DLD1 (cell line): Measurements from ENCODE around the gene ITGA8.
"Not testable (repeated sequence)": the region's sequence is repeated elsewhere in the genome, so short reads cannot be mapped to it uniquely, and the experiment has no call there.

Experiments used
- in situ Hi-C: cut with HindIII; loops from 2 replicates; pipeline ENCODE4 v1.10.0; 2017; ENCODE audit warnings: low sequenced_read_pairs

The ITGA8 gene

DNA sequence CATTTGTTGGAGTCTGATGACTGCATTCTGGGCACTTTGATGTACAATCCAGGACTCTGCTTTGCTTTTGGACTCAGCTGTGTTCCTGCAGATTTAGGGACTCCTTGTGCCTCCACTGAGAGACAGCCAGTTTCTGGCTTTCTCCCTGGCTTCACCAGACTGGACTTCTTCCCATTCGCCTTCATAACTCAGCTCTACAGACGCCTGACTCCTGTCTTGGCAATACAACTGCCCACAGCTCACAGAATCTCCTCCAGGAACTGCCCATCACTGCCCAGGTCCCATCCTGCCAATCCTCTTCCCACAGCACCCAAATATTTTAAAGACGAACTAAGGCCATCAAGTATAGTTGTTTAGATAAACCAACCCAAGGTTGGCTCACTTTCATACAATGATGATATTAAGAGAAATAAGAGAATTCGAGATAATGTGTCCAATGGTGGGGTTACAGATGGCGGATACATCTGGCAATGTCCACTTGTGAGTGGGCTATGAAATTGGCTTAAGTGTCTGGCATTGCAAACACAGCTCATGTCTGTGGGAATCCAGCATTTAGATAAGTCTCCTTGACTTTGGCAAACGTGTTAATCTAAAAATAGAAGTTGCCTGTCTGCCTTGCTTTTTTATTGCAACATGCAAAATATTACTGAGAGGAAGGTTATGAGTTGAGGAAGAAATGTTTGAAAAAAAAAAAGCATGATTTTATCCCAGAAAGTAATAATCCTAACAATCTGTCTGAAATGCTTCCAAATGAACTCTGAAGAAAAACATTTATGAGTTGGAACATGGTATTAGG lies 95.1 kb downstream of the ITGA8 start:
- in situ Hi-C loops, result no loop called here

DNA sequence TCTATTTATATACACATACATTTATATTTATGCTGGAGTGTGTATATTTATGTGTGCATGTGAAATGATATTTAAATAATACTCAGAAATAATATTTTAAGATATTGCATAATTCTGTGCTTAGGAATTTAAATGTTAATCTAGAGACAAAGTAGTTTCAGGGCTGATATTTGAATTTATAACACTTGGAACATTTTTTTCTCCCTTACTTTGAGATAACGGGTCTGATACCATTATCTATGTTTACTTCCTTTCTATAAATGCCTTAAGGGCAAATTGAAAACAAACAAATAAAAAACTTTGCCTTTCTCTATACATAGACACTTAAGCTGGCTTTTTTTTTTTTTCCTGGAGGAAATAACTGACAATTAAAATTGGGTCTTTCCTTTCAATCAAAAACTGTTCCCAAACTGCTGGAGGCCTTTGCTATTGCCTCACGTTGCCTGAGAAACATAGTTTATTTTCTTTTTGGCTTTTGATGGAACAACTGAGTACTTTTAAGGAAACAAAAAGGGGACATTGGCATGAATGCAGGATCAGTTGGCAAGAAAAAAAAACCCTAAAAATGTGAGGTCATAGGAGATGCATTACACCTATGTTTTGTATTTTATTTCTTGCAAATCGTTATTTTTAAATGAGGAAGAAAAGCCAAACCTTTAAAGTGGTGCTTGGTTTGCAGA lies 98.7 kb downstream of the ITGA8 start:
- in situ Hi-C loops, result no loop called here

DNA sequence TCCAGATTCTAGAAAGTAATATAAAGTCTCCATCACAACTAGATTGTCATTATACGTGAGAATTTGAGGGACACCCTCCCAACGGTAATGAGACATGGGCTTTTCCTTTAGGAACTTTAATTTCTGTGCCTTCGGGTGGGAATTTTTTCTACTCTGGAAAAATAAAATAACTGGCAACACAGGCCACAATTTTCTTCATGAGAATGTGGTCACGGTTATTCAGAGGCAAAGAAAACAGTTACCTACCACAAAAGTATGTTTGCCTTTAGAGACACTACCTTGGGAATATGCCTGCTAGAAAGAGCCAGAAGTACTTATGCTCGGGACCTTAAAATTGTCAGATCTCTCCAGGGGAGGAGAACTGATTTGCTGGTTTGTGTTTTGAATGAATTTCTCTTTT lies 99.4 kb downstream of the ITGA8 start:
- in situ Hi-C loops, result no loop called here

DNA sequence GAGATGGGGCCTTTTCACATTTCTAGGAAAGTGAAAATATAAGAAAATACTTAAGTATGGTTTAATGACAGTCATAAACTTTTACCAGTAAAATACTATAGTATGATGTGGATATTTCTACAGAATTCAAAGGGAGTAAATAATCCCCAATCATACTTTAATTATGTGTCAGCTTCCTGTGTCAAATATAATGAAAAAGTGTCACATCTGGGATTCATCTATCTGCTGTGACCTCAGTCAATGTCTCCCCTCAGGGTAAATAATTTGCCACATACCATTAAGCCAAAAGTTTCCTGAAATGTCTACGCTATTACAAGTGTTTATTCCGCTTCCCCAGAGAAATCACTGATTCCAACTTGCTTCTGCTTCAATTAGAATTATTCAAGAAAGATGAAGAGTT lies 110.5 kb downstream of the ITGA8 start:
- in situ Hi-C loops, result no loop called here

DNA sequence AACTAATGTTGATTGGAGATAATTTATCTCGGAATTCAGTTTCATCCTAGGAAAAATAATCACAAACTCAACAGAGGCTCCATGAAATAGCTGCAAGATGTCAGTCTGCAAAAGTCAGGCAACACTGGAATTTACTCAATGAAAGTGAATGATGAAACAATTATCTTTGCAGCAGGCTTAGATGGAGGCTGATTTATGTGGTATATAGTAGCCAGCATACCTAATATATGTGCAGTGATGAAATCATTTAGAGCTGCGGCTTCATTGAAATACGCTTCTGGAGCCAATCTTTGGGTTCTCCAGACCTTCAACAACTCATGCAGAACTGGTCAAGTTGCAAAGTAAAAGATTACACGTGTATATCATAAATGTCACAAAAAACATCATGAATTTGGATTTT lies 113.3 kb downstream of the ITGA8 start:
- in situ Hi-C loops, result no loop called here

DNA sequence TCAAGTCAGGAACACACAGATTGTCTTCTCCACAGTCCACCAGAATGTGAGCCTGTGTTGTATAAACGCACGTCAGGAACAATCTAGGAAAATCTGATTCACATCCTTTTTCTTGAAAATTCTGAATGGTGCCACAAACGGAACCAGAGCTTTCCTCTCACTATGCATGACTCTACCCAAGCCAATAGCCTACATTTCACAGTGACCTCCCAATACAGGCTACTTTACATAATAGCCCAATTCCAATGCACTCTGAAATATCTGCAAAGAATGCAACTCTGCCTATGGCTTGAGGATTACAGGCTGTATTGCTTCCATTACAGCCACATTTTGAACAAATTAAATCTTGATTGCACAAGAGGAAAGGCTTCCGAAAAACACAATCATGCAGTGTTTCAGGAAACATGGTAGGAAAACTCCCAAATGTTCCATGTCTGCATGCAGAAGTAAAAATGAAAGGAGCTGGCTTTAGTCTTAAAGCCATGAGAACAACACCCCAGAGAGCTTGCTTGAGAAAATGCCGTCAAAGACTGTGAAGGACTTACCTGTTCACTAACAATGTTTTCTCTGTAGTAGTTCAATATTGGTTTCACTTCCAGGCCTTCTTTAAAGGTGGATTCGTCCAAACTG lies 113.9 kb downstream of the ITGA8 start:
- in situ Hi-C loops, result no loop called here

DNA sequence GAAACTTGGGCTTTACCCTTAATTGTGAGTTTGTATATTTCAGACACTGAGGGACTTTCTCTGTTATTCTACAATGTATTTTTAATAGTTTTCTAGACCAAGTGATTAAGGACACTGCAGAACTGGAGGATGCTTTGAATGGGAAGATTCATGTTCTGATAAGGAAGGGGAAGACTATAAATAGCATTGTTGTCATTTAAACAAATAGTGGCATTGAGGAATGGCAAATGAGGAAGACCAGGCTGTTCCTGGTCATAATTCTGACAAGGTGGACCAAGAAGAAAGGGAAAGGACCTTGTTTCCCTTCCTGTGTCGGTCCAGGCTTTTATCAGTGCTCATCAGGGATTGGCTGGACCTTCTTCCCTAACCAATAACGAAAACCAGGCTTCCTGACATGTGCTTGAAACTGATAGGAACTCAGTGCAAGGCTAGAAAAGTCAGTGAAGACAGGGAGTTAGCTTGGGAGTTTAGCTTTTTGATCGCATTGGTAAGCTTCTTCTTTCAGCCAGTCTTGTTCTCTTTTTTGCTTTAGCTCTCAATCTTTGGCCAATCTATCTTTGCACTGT lies 116.2 kb downstream of the ITGA8 start:
- in situ Hi-C loops, result no loop called here

DNA sequence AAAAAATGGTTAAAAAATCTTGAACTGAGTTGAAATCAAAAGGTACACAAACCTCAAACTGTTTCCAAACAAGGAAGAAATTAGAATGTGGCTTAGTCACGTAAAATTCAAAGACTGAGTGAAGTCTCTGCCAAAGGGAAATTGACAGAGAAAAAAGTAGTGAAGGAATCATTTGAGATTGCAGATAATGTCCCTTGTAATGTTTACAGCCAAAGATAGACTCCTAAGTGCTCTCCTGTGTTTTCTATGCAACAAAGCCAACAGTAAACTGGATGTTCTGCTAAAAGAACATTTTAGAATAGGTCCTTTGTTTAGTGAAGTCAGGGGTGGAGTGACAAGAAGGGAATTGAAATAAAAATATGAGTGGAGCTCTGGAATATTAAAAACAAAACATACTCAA lies 117.9 kb downstream of the ITGA8 start:
- in situ Hi-C loops, result no loop called here

DNA sequence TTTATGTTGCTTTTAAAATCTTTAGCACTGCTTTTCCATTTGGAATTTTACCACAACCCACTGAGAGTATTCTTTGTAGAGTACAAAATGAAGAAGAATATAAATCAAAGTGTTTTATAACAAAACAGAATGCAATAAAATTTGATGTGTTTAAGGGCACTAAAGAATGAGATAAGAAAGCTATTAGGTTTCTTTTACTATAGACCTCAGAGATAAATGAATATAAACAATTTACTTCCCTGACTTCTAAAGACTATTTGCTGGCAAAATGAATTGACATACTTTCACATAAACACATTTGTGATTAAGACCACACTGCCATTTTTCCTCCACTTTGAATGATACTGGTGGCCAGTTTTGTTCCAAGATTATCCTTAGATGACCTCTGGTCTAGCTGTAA lies 124.5 kb downstream of the ITGA8 start:
- in situ Hi-C loops, result no loop called here

DNA sequence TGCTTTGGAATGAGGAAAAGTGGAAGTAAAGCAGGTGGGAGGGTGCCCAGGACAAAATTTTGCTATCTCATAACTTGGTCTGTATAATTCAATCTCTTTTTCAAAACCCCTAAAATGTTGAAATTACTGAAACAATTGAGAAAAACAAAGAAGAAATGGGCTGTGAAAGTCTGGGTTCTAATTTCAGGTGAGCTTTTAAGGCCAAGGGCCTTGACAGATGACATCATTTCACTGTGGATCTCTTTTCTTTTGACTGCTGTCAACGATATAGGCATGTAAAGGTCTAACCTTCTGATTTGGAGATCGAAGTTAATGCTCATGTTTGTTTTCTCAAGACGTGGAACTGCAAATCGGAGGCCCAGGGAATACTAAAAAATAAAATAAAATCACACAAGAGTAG lies 127.8 kb downstream of the ITGA8 start:
- in situ Hi-C loops, result no loop called here

DNA sequence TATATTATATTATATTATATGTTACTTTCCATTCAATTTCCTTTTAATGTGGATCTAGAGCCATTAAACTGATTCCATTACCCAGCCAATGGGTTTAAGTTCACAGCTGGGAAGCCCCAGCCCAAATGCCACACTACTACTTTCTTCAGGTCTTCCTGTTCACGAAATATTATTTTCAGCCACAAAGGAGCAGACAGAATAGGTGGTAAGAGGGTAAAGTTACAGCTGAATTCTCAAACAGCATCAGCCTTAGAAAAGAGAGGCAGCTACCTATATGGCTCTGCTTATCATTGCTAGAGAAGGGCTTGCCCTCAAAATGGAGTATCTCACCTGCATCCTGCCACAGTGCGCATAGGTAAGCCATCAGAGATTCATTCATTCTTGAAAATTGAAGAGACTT lies 128.3 kb downstream of the ITGA8 start:
- in situ Hi-C loops, result no loop called here

DNA sequence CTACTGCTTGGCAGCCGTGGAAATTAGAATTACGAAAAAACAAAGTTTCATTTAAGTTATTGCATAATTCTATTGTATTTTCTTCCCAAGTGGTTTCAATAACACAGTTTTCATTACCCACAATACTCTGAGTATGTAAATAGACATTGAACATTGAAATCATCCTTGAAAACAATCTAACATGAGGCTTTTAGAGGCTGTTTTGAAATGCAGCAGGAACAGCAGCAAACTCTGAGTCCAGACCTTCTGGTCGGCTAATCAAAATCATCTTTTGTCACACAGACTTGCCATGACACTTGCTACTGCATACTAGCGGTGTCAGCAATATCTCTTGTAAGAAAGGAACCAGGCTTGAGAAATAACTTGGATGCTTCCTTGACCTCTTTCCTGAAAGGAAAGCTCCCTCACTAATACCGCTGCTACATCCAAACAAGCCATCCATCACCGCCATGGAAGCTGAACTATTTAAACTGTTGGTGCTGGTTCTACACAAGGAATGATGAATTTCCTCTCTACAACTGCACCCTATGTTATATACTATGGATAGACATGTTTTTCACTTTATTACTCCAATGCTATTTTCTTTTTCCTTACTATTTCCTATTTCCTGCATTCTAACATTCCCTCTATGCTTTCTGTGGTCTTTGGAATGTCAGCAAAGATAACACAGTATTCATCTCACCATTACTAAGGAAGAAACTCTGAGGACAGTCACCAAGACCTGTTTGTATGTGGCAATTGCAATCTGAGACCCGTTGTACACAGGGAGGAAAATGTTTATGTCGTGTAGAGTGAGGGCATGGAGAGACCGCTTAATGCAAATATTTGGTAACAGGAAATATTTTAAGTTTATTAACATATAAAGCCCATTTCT lies 130.8 kb downstream of the ITGA8 start:
- in situ Hi-C loops, result no loop called here

DNA sequence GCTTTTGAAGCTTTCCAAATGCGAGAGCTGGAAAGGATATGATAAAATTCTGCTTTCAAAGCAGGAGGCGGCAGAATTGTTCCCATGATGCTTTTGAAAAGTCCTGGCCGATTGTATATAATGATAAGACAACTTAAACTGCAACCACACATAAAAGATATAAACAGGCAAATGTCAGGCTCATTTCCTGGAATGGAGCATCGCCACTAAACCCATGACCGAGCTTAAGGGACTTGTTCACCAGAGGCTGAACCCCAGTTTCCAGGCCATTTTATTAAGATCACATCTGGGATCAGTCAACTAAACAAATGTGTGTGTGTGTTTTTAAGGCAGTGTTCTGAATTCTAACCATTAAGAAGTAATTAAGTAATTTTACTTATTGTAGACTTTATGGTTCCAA lies 131.6 kb downstream of the ITGA8 start:
- in situ Hi-C loops, result no loop called here

DNA sequence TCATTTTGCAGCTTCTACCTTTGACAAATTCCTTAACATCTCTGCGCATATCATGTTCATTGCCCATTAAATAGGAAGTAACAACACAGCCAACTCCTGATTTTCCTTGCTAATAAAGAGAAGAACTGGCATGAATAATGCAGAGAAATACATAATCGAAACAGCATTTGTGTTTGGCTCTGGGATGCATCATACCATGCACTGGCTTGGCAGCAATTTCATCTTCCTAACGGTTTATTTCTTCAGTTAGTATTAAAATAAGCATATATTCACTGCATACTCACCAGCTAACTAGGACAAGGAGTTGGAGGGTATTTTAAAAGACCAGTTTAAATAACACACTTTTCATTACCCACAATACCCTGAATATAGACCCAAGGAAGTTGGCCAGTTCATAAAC lies 132.5 kb downstream of the ITGA8 start:
- in situ Hi-C loops, result no loop called here

DNA sequence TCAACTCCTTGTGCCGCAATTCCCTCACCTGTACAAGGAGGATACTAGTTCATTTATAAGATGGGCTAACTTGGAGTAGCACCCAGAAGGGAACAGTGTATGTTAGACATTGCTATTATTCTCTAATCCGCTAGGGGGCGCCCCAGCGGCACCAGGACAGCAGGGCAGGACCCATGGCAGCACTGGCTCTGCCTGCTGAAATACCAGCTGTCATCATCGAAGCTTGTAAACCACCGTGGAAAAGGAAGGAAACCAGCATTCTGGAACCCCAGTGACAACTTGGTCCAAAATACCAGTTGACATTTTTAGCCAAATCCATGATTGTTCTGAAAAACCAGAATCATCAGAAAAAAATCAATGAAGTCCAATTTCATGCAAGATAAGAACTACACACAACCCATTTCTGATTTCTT lies 134.4 kb downstream of the ITGA8 start:
- in situ Hi-C loops, result no loop called here

DNA sequence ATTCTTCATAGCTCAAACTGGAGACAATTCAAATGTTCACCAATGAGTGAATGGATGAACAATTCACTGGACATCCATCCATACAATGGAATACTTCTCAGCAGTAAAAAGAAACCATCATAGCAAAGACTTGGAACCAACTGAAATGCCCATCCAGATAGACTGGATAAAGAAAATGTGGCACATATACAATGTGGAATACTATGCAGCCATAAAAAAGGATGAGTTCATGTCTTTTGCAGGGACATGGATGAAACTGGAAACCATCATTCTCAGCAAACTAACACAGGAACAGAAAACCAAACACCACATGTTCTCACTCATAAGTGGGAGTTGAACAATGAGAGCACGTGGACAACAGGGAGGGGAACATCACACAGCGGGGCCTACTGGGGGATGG lies 136.8 kb downstream of the ITGA8 start:
- in situ Hi-C loops, result not testable (repeated sequence)

DNA sequence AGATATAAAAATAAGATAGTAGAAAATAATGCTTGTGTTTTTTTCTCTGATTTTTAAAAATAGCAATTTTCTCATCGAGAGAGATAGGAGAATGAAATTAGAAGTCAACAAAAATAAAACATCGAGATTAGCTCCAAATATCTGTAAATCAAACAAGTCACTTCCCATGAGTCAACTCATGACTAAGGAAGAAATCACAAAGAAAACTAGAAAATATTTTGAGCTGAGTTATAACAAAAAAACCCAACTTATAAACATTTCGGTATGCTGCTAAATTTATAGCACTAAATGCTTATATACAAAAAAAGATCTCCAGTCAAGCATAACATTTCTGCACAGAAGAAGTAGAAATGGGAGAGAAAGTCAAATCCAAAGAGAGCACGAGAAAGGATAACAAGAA lies 140.1 kb downstream of the ITGA8 start:
- in situ Hi-C loops, result no loop called here

DNA sequence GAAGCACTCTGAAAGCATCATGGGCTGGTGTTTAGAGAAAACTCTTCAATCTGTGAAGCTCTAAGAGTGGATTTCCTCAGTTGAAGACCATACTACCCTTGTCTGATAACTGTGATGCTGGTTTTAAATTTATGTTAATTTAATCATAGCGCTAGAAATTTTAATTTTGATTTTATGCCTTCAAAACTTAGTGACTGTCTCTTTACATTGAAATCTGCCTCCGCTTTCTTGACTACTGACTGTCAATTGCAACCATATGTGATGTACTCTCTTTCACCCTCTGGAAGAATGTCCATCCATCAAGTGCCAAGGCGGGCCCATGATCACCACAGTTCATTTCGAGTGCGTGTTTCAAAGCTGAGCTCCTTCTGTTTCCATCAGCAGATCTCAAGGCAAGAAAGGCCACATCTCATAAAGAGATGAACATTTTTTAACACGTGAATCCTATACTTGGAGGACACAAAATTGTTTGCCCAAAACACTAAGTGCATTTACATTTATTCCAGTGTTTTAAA lies 147.1 kb downstream of the ITGA8 start:
- in situ Hi-C loops, result no loop called here

DNA sequence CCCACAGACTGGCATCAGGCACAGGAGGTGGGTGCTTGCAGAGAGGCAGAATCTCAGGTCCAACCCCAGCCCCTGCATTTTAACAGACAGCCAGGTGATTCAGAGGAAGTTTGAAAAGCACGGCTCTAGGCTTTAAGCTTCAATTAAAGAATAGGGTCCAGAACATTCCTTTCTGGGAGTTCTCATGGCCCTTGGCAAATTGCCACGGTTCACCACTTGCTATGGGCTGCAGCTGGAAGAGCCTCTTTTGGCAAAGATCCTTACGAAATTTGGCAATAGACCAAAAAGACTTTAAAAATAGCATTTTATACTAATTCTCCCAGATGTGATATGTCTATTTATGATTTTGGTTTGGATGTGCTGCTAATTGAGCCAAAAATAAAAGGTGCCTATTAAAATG lies 148.1 kb downstream of the ITGA8 start:
- in situ Hi-C loops, result no loop called here

DNA sequence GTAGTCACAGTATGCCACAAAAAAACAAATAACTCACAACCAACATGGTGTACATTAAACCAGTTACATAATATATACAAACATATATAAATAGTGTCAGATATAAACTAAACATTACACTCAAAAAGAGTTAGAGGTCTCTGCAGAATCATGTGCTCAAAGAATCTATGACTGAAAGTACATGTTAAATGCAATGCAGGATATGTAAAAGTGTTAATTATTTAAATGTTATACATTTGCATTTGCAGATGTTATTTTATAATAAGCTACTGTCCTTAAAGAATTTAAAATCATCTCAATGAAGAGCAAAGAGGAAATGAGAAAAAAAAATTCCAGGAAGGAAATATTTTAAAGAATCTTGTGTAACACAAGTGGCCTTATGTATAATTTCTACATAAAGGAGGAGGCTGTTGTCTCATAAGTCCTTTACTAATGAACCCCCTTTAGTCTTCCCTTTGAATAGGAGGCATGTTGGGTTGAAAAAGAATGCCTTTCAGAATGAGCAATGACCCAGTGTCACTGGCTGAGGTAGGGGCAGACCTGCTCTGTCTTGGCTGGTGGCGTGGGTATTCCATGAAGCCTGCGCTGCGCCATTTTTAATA lies 148.9 kb downstream of the ITGA8 start:
- in situ Hi-C loops, result no loop called here
